AG10803 (cell line): ENCODE data around the gene NARS2.

Experiments used
- DNase-seq: peaks from one replicate; pipeline ENCODE4 v3.0.0; 2010; ENCODE audit warnings: low read depth
- H3K4me3 ChIP-seq: 2 replicates; pipeline ENCODE4 v1.5.1; 2011; ENCODE audit warnings: mild to moderate bottlenecking, low read length, control low read depth
- CTCF ChIP-seq: conservative IDR thresholded peaks from 2 replicates; pipeline ENCODE4 v1.5.1; 2011; ENCODE audit warnings: mild to moderate bottlenecking, low read length, control low read depth, inconsistent platforms

Gene NARS2

GRCh38 chr11:78588517-78588916 is 13.9 kb upstream of the NARS2 start:
- DNase-seq: no peak
- no peak for TF ChIP-seq CTCF
- no peak overlapping the region for H3K4me3 ChIP-seq

- no peak overlapping the region for H3K4me3 ChIP-seq
- DNase-seq: no peak
- TF ChIP-seq CTCF: no peak
Observed at GRCh38 chr11:78587446-78587845, 12.8 kb upstream of the NARS2 start.

GRCh38 chr11:78586452-78587046 is 11.9 kb upstream of the NARS2 start:
- DNase-seq: no peak
- TF ChIP-seq CTCF: peak; percentile 48
- no peak overlapping the region for H3K4me3 ChIP-seq

GRCh38 chr11:78583889-78584288 is 9.2 kb upstream of the NARS2 start:
- no peak for TF ChIP-seq CTCF
- no peak overlapping the region for H3K4me3 ChIP-seq
- no peak for DNase-seq

- no peak overlapping the region for H3K4me3 ChIP-seq
- no peak for TF ChIP-seq CTCF
- no peak for DNase-seq
Observed at GRCh38 chr11:78577495-78577894, 2.8 kb upstream of the NARS2 start.

GRCh38 chr11:78576549-78577097 is 2.0 kb upstream of the NARS2 start:
- DNase-seq: no peak
- TF ChIP-seq CTCF: no peak
- H3K4me3 ChIP-seq: no peak overlapping the region

- no peak for DNase-seq
- TF ChIP-seq CTCF: no peak
- H3K4me3 ChIP-seq: peak overlapping the region; percentile 89
Observed at GRCh38 chr11:78575478-78575877, 814 bp upstream of the NARS2 start.
